OCI-LY7 (cell line): Measurements from ENCODE around the gene HSP90B1.

Experiments used
- EZH2phosphoT487 ChIP-seq: fragments of 200-600 bp; sonication (generic); IDR thresholded peaks from 2 replicates; pipeline ENCODE4 v1.6.1; 2018; ENCODE audit warnings: low read depth, borderline replicate concordance, mild to moderate bottlenecking, mixed run types, antibody characterized with exemption, low read length, moderate library complexity, mixed read lengths
- TF ChIP-seq, protein P1 (sequence below): fragments of 200-600 bp; sonication (generic); conservative IDR thresholded peaks from 2 replicates; pipeline ENCODE4 v1.5.1; 2014; ENCODE audit warnings: mild to moderate bottlenecking, antibody characterized with exemption, low read length, moderate library complexity, mixed read lengths

DNA sequence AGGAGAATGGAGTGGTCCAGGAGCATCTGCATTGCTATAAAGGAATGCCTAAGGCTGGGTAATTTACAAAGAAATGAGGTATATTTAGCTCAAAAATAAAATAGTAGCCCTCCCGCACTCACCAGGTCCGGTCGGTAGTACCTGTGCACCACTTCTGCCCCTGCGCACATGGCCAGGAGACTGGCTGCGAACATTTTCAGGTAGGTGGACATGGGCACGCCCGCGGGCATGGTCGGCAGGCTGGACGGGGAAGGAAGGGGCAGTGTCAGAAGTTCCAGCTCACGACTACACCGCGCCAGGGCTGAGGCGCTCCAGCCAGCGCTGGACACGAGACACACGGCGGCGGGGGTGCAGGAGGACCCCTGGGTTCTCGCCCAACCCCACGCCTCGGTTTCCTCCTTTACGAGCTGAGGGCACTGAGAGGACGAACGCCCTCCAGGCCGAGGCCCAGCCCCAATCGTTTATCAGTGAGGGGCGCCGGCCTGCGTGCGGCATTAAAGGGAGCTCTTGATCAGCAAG is 26.4 kb downstream of the HSP90B1 start:
- TF ChIP-seq, protein P1, sequence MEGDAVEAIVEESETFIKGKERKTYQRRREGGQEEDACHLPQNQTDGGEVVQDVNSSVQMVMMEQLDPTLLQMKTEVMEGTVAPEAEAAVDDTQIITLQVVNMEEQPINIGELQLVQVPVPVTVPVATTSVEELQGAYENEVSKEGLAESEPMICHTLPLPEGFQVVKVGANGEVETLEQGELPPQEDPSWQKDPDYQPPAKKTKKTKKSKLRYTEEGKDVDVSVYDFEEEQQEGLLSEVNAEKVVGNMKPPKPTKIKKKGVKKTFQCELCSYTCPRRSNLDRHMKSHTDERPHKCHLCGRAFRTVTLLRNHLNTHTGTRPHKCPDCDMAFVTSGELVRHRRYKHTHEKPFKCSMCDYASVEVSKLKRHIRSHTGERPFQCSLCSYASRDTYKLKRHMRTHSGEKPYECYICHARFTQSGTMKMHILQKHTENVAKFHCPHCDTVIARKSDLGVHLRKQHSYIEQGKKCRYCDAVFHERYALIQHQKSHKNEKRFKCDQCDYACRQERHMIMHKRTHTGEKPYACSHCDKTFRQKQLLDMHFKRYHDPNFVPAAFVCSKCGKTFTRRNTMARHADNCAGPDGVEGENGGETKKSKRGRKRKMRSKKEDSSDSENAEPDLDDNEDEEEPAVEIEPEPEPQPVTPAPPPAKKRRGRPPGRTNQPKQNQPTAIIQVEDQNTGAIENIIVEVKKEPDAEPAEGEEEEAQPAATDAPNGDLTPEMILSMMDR = no peak
- TF ChIP-seq EZH2phosphoT487 = no peak
